UCSD-AML1 (cell line): ENCODE measurements around the gene C16orf89.

ENCODE experiments used
- DNase-seq: peaks from one replicate; lab custom pipeline; 2025; ENCODE audit not compliant: unreplicated experiment; lab: John Stamatoyannopoulos, UW

C16orf89 gene

GRCh38 chr16:5006348-5007193 is 59.2 kb downstream of the C16orf89 start:
- no peak for DNase-seq

GRCh38 chr16:5005916-5006315 is 59.8 kb downstream of the C16orf89 start:
- DNase-seq: peak; percentile 25

- peak; percentile 29 for DNase-seq
These were observed 61.4 kb downstream of the C16orf89 start for GRCh38 chr16:5004311-5004710.

- no peak for DNase-seq
These were observed 61.9 kb downstream of the C16orf89 start for GRCh38 chr16:5003828-5004227.

GRCh38 chr16:5003211-5003610 is 62.5 kb downstream of the C16orf89 start:
- no peak for DNase-seq

GRCh38 chr16:5002699-5003143 is 63.0 kb downstream of the C16orf89 start:
- no peak for DNase-seq

GRCh38 chr16:5001986-5002385 is 63.8 kb downstream of the C16orf89 start:
- DNase-seq: no peak

GRCh38 chr16:5001571-5001970 is 64.2 kb downstream of the C16orf89 start:
- DNase-seq: peak; percentile 69

GRCh38 chr16:5000573-5001001 is 65.2 kb downstream of the C16orf89 start:
- DNase-seq: no peak

- DNase-seq: no peak
These were observed 70.9 kb downstream of the C16orf89 start for GRCh38 chr16:4994719-4995434.
